GM12878 (cell line): ENCODE results near the gene ASH1L. TPM values are rescaled to one million over a fixed set of nuclear protein-coding genes. Genes with fewer than 3 reads are reported as not detected.
A peak's percentile ranks its signal among the peaks of the same experiment; 100 is the strongest.

ENCODE experiments used
- CHD2 ChIP-seq: IDR thresholded peaks from 2 replicates; pipeline ENCODE4 v1.6.1; 2011; ENCODE audit warnings: low read depth, low read length, improper control_type of control experiment, borderline replicate concordance
- CREM ChIP-seq: IDR thresholded peaks from 2 replicates; pipeline ENCODE4 v1.6.1; 2014; ENCODE audit warnings: antibody characterized with exemption, low read depth
- ELK1 ChIP-seq: IDR thresholded peaks from 2 replicates; pipeline ENCODE4 v1.6.1; 2012; ENCODE audit warnings: low read depth, low read length, improper control_type of control experiment
- GABPA ChIP-seq: IDR thresholded peaks from 2 replicates; pipeline ENCODE4 v1.6.1; 2014; ENCODE audit warnings: antibody characterized with exemption, low read depth, mild to moderate bottlenecking, inconsistent platforms
- HDAC2 ChIP-seq: fragments of 200-600 bp; sonication (generic); IDR thresholded peaks from 2 replicates; pipeline ENCODE4 v1.6.1; 2017
- IKZF1 ChIP-seq: fragments of 450-650 bp; conservative IDR thresholded peaks from 2 replicates; pipeline ENCODE4 v1.6.1; 2017; ENCODE audit warnings: antibody characterized with exemption, mild to moderate bottlenecking
- MTA3 ChIP-seq: IDR thresholded peaks from 2 replicates; pipeline ENCODE4 v1.6.1; 2012; ENCODE audit warnings: low read length, inconsistent platforms, borderline replicate concordance
- MXI1 ChIP-seq: fragments of 150-350 bp; IDR thresholded peaks from 2 replicates; pipeline ENCODE4 v1.6.1; 2011; ENCODE audit warnings: low read depth, mild to moderate bottlenecking, inconsistent platforms, low read length, improper control_type of control experiment
- POLR2AphosphoS5 ChIP-seq: IDR thresholded peaks from 2 replicates; pipeline ENCODE4 v1.6.1; 2011; ENCODE audit warnings: mild to moderate bottlenecking, low read length, inconsistent platforms
- RFX5 ChIP-seq: IDR thresholded peaks from 2 replicates; pipeline ENCODE4 v1.6.1; 2011; ENCODE audit warnings: low read depth, low read length, improper control_type of control experiment
- RUNX3 ChIP-seq: IDR thresholded peaks from 2 replicates; pipeline ENCODE4 v1.6.1; 2012; ENCODE audit warnings: low read length, inconsistent platforms
- SMAD5 ChIP-seq: IDR thresholded peaks from 2 replicates; pipeline ENCODE4 v1.6.1; 2016; ENCODE audit warnings: antibody characterized with exemption, low read depth
- SPI1 ChIP-seq: IDR thresholded peaks from 2 replicates; pipeline ENCODE4 v1.6.1; 2011; ENCODE audit warnings: low read depth, mild to moderate bottlenecking, low read length, moderate library complexity, borderline replicate concordance; ENCODE audit not compliant: insufficient read depth
- STAT1 ChIP-seq: fragments of 450-650 bp; conservative IDR thresholded peaks from 2 replicates; pipeline ENCODE4 v1.6.1; 2014; ENCODE audit warnings: antibody characterized with exemption, mild to moderate bottlenecking
- TAF1 ChIP-seq: IDR thresholded peaks from 2 replicates; pipeline ENCODE4 v1.6.1; 2011; ENCODE audit warnings: mild to moderate bottlenecking, low read depth, low read length, borderline replicate concordance
- TCF7 ChIP-seq: IDR thresholded peaks from 2 replicates; pipeline ENCODE4 v1.6.1; 2014; ENCODE audit warnings: antibody characterized with exemption, borderline replicate concordance
- ZBTB33 ChIP-seq: fragments of 450-650 bp; IDR thresholded peaks from 2 replicates; pipeline ENCODE4 v1.6.1; 2017; ENCODE audit warnings: mild to moderate bottlenecking
- ZNF274 ChIP-seq: IDR thresholded peaks from one replicate; pipeline ENCODE4 v1.8.0; 2011; ENCODE audit not compliant: insufficient read length, insufficient read depth
- ZNF384 ChIP-seq: IDR thresholded peaks from 2 replicates; pipeline ENCODE4 v1.6.1; 2012; ENCODE audit warnings: low read depth, mild to moderate bottlenecking, low read length, improper control_type of control experiment, borderline replicate concordance
- ZNF622 ChIP-seq: fragments of 450-650 bp; IDR thresholded peaks from 2 replicates; pipeline ENCODE4 v1.6.1; 2017; ENCODE audit warnings: mild to moderate bottlenecking, inconsistent platforms
- ZZZ3 ChIP-seq: IDR thresholded peaks from 2 replicates; pipeline ENCODE4 v1.6.1; 2011; ENCODE audit warnings: low read depth; ENCODE audit not compliant: control insufficient read depth, insufficient read length
- polyA plus RNA-seq, 11 experiments: library from polyadenylated mRNA; depleted of rRNA in 4 of 11; unstranded in 6 of 11; stranded (reverse) in 5 of 11; fragments of >200 nt; fragmentation: Nextera tagmentation in 4 of 11; fragmentation: Illumina TruSeq in 1 of 11; extraction: Ambion mirVana in 4 of 11; extraction: Trizol in 1 of 11; gene quantifications; 1 replicate in 1 of 11; 2 replicates in 10 of 11; pipeline versions ENCODE4 v1.2.1 to v1.2.3, GENCODE V29; 2011 to 2016; ENCODE audit warnings: inconsistent platforms in 2 of 11, missing spikeins in 2 of 11, low read depth in 1 of 11
- total RNA-seq, 4 experiments: library from RNA; depleted of rRNA in 3 of 4; stranded (reverse); fragments of >200 nt in 3 of 4; fragmentation: Illumina TruSeq in 1 of 4; extraction: Trizol in 1 of 4; gene quantifications; 2 replicates each; pipeline versions ENCODE4 v1.2.1 to v1.2.3, GENCODE V29; 2013 to 2021
- TF ChIP-seq, protein P1 (sequence below): fragments of 450-650 bp; IDR thresholded peaks from 2 replicates; pipeline ENCODE4 v1.6.1; 2016; ENCODE audit warnings: mild to moderate bottlenecking
- TF ChIP-seq, protein P2 (sequence below): IDR thresholded peaks from 2 replicates; pipeline ENCODE4 v1.6.1; 2011; ENCODE audit warnings: mild to moderate bottlenecking, low read depth, low read length, moderate library complexity; ENCODE audit not compliant: insufficient replicate concordance
- TF ChIP-seq, protein P3 (sequence below): IDR thresholded peaks from 2 replicates; pipeline ENCODE4 v1.6.1; 2011; ENCODE audit warnings: low read depth, low read length, improper control_type of control experiment, borderline replicate concordance

The ASH1L gene
- total and polyA plus RNA-seq, 10 of the 15 experiments (the other 5 are each of a cell fraction or from before 2014, with no cell fraction given) = 1.7 to 23.9 (median 16.6) TPM

GRCh38 chr1:155308493-155309422 lies 253.8 kb downstream of the ASH1L start, which contains the start of gene FDPS (continued):
- TF ChIP-seq SMAD5 = peak; percentile 83; the same call in 1 of the 2 replicates
- no peak for TF ChIP-seq ZNF384
- TF ChIP-seq TCF7 = no peak
- peak; percentile 95 for TF ChIP-seq IKZF1
- peak; percentile 83 for TF ChIP-seq RUNX3
- TF ChIP-seq, protein P1, sequence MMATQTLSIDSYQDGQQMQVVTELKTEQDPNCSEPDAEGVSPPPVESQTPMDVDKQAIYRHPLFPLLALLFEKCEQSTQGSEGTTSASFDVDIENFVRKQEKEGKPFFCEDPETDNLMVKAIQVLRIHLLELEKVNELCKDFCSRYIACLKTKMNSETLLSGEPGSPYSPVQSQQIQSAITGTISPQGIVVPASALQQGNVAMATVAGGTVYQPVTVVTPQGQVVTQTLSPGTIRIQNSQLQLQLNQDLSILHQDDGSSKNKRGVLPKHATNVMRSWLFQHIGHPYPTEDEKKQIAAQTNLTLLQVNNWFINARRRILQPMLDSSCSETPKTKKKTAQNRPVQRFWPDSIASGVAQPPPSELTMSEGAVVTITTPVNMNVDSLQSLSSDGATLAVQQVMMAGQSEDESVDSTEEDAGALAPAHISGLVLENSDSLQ = peak; percentile 97
- peak; percentile 86 for TF ChIP-seq RFX5
- no peak for TF ChIP-seq SPI1
- peak; percentile 82 for TF ChIP-seq TAF1
- peak; percentile 97 for TF ChIP-seq CREM
- TF ChIP-seq ZZZ3 = no peak
- no peak for TF ChIP-seq ZBTB33
- no peak for TF ChIP-seq MTA3
- no peak for TF ChIP-seq ZNF622
- no peak for TF ChIP-seq HDAC2
- TF ChIP-seq, protein P2, sequence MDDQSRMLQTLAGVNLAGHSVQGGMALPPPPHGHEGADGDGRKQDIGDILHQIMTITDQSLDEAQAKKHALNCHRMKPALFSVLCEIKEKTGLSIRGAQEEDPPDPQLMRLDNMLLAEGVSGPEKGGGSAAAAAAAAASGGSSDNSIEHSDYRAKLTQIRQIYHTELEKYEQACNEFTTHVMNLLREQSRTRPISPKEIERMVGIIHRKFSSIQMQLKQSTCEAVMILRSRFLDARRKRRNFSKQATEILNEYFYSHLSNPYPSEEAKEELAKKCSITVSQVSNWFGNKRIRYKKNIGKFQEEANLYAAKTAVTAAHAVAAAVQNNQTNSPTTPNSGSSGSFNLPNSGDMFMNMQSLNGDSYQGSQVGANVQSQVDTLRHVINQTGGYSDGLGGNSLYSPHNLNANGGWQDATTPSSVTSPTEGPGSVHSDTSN = peak; percentile 86
- no peak for TF ChIP-seq STAT1
- no peak; the same call in 1 of the 2 replicates for TF ChIP-seq GABPA
- TF ChIP-seq ELK1 = peak; percentile 82
- peak; percentile 91 for TF ChIP-seq POLR2AphosphoS5
- TF ChIP-seq CHD2 = peak; percentile 98
- no peak for TF ChIP-seq ZNF274
- TF ChIP-seq MXI1 = peak; percentile 70
- TF ChIP-seq, protein P3, sequence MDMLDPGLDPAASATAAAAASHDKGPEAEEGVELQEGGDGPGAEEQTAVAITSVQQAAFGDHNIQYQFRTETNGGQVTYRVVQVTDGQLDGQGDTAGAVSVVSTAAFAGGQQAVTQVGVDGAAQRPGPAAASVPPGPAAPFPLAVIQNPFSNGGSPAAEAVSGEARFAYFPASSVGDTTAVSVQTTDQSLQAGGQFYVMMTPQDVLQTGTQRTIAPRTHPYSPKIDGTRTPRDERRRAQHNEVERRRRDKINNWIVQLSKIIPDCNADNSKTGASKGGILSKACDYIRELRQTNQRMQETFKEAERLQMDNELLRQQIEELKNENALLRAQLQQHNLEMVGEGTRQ = peak; percentile 69; the same call in 1 of the 2 replicates
